ENCODE data around the gene DEDD2.

DEDD2 gene

GRCh38 chr19:42197375-42197817 is 20.1 kb downstream of the DEDD2 start:
- DNase-seq: no peak

GRCh38 chr19:42196011-42197001 is 21.2 kb downstream of the DEDD2 start:
- DNase-seq: no peak

- no peak for DNase-seq
Measured at GRCh38 chr19:42193706-42194105, 23.8 kb downstream of the DEDD2 start.

- no peak for DNase-seq
Measured at GRCh38 chr19:42193294-42193693, 24.2 kb downstream of the DEDD2 start.

DNA sequence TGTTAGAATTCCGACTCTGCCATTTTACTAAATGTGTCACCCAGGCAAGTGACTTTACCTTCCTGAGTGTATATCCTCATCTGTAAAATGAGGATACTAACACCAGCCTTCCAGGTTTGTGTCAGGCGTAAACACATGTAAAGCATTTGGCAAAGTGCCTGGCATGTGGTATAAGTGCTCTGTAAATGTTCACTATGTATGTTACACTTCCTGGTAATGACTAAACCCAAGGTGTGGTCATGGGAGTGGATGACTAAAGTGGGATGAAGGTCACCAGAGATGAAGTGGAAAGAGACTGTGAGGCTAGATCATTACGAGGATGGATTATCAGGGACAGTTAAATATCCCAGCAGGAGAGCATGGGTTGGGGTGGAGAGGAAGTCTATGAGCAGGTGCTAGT is 25.6 kb downstream of the DEDD2 start:
- DNase-seq: no peak

GRCh38 chr19:42191330-42191729 is 26.1 kb downstream of the DEDD2 start:
- no peak for DNase-seq

DNA sequence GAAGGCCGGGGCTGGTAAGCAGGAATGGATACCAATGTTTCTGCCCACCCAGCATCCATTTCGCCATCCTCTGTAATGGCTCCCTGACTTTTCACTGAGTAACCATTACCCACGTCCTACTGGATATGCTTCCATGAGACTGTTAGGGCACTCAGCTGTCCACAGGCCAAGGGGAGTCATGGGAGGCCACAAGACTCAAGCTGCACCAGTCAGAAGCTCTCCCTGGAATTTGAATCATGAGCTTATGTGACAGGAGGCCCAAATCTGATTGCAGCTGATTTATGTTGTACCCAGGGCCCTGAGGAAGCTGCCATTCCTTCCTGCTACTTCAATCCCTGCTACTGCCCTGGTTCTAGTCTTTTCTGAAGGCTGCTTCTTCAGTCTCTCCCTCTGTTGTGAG is 28.3 kb downstream of the DEDD2 start:
- DNase-seq: no peak

GRCh38 chr19:42188665-42189064 is 28.8 kb downstream of the DEDD2 start:
- no peak for DNase-seq

DNA sequence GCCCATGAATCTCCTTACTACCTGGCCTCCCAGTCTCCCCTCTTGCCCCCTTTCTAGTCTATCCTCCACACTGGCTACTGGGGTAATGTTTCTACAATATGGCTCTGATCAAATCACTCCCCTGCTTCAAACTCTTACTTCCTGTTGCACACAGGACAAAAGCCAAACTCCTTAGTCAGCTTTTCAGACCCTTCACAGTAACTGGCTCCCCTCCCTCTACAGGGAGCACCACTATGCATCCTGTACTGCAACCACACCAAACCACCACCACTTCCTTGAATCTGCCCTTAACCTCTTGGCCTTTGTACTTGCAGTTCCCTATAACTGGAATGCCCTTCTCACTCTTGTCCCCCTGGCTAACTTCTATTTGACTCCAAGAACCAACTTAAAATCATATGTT is 32.2 kb downstream of the DEDD2 start:
- DNase-seq: no peak

DNA sequence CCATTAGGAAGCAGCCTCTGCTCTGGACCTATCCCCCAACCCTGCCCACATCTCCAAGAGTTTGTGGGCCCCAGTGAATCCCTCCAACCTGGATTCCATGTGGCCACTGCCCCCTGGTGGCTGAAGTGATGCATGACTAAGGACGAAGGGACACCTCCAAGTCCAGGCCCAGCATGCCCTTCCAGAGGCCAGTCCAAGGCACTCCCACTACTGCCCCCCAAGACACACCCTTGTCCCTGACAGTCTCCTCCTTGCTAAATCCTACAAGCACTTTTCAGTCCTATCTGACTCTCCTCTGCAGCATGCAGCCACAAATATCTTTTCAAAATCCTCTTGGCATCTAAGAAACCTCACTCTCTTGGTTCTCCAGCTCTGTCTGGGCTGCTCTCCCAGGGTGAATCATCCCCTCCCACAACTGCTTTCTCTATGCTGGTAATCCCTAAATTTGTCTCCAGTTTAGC is 33.0 kb downstream of the DEDD2 start:
- DNase-seq: peak; percentile 75

GRCh38 chr19:42178791-42179674 is 38.4 kb downstream of the DEDD2 start:
- DNase-seq: peak; percentile 18

DNA sequence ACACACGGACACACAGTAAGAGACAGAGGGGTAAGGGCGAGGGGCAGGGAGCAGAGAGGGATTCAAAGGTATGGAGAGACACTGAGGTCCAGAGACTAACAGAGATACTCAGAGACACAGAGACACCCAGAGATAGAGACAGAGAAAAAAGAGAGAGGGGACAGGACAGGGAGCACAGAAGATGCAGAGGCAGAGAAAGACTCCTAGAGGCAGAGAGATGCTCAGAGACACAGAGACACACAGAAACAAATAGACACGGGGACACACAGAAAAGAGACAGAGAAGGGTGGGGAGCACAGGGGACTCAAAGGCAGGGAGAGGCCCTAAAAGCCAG is 39.8 kb downstream of the DEDD2 start:
- DNase-seq: no peak

DNA sequence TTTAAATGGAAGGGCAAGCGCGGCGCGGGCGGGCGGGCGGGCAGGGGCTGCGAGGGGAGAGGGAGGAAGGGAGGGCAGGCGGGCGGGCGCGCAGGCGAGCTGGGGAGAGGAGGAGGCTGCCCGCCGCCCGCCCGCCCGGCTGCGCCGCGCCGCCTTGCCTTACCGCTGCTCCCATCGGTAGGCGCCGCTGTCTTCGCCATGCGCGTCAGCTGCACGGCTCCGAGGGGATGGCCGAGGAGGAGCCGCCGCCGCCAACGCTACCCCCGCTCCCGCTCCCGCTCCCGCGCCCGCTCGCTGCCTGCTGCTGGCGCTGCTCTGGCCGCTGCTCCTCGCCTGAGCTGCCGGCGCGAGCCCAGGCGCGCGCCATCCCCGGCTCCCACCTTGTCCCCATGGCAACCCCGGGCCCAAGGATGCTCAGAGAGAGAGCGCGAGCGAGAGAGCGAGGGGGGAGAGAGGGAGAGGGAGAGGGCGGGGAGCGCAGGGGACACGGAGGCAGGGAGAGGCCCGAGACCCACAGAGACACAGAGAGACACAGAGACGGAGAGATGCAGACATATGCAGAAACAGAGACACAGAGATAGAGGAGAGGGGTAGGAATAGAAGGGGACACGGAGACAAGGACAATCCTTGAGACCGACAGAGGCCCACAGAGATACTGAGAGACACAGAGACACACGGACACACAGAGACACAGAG is 40.3 kb downstream of the DEDD2 start:
- peak; percentile 88 for DNase-seq

DNA sequence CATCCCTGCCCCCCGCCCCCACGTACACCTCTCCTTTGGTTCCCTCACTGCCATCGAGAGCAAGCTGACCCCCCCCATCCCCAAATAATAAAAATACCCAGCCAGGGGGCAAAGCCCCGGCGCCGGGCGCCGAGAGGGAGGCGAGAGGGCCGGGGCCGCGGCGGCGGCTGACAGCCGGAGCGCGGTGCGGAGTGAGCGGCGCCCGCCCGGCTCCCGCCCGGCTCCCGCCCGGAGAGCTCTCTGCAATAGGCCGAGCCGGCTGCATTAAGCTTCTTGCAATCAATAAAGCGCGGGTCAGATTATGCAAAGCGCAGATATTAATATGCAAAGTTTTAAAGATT is 40.9 kb downstream of the DEDD2 start:
- DNase-seq: no peak

GRCh38 chr19:42175952-42176648 is 41.4 kb downstream of the DEDD2 start:
- no peak for DNase-seq

- DNase-seq: no peak
Measured at GRCh38 chr19:42174958-42175734, 42.3 kb downstream of the DEDD2 start.

- no peak for DNase-seq
Measured at GRCh38 chr19:42174188-42174587, 43.3 kb downstream of the DEDD2 start.

DNA sequence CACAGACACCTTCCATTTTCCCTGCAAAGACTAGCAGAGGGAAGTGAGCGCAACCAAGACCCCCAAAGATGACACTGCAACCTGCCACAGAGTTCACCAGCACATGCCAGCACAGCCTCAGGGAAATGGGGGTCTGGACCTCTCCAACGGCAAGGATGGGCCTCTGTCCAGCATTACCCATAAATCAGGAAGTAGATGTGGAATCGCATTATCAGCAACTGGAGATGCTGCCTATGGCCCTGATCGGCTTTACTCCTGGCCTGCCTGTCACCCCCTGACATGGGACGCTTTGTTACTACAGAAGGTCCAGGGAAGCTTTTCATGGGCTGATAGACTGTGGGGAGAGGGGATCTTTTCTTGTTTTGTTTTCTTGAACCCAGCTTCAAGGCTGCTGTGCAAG is 43.8 kb downstream of the DEDD2 start:
- no peak for DNase-seq

GRCh38 chr19:42172261-42172660 is 45.2 kb downstream of the DEDD2 start:
- DNase-seq: no peak

DNA sequence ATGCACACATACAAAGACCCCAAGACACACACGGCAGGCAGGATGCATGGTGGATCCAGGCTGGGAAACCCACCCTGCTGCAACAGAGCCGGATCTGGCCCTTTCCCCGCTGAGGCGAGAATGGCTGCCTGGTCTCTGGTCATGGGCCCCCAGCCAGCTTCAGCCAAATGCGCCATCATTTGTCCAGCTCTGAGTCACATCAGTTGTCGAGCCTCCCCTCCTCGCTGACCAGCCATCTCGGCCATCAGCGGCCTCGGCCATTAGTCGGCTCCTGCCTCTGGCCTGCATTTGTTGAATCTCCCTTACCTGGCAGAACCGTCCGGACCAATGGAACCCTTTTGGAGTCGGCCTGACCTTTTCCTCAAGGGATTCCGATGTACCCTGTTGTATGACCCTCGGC is 46.8 kb downstream of the DEDD2 start:
- DNase-seq: no peak
